NT2/D1 (cell line): ENCODE data around the gene ACVR1B.

ENCODE experiments used
- SUZ12 ChIP-seq: IDR thresholded peaks from 2 replicates; pipeline ENCODE4 v1.6.1; 2011; ENCODE audit not compliant: insufficient read length, insufficient read depth; ENCODE audit errors: extremely low read depth
- YY1 ChIP-seq: IDR thresholded peaks from 2 replicates; pipeline ENCODE4 v1.6.1; 2011; ENCODE audit not compliant: insufficient read length, insufficient read depth
- ZNF274 ChIP-seq: IDR thresholded peaks from 2 replicates; pipeline ENCODE4 v1.6.1; 2011; ENCODE audit warnings: mild to moderate bottlenecking, low read depth, low read length

- TF ChIP-seq ZNF274 (no peak), YY1 (no peak), SUZ12 (no peak)
These were observed 584 bp downstream of the ACVR1B start for GRCh38 chr12:51951843-51952722.
